Measurements from ENCODE around the gene DENND6B.

DNA sequence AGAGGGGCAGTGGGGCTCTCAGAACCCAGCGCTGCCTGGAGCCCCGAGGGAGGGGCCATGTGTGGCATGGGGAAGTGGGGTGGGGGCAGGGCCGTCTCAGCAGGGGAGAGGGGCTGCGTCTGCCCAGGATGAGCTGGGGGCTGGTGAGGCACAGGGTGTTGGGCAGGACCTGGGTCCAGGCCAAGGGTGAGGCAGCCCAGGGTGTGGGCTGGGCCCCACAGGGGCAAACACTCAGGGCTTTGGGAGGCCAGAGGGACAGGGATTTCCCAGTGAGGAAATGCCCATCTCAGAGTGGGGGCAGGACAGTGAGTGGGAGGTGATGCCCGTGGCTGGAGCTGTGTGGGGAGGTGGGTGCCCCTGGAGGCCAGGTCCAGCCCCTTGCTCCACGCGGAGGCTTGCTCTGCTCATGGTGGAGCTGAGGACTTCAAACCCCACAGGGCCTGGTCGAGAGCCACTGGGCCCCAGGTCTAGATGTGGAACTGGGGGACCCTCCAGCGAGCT lies 24.7 kb downstream of the DENND6B start:
- TF ChIP-seq, protein P1, sequence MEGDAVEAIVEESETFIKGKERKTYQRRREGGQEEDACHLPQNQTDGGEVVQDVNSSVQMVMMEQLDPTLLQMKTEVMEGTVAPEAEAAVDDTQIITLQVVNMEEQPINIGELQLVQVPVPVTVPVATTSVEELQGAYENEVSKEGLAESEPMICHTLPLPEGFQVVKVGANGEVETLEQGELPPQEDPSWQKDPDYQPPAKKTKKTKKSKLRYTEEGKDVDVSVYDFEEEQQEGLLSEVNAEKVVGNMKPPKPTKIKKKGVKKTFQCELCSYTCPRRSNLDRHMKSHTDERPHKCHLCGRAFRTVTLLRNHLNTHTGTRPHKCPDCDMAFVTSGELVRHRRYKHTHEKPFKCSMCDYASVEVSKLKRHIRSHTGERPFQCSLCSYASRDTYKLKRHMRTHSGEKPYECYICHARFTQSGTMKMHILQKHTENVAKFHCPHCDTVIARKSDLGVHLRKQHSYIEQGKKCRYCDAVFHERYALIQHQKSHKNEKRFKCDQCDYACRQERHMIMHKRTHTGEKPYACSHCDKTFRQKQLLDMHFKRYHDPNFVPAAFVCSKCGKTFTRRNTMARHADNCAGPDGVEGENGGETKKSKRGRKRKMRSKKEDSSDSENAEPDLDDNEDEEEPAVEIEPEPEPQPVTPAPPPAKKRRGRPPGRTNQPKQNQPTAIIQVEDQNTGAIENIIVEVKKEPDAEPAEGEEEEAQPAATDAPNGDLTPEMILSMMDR (IDR thresholded peaks at IDR 0.05; ENCODE audit: poor library complexity, severe bottlenecking) = no peak
- TF ChIP-seq, protein P2, sequence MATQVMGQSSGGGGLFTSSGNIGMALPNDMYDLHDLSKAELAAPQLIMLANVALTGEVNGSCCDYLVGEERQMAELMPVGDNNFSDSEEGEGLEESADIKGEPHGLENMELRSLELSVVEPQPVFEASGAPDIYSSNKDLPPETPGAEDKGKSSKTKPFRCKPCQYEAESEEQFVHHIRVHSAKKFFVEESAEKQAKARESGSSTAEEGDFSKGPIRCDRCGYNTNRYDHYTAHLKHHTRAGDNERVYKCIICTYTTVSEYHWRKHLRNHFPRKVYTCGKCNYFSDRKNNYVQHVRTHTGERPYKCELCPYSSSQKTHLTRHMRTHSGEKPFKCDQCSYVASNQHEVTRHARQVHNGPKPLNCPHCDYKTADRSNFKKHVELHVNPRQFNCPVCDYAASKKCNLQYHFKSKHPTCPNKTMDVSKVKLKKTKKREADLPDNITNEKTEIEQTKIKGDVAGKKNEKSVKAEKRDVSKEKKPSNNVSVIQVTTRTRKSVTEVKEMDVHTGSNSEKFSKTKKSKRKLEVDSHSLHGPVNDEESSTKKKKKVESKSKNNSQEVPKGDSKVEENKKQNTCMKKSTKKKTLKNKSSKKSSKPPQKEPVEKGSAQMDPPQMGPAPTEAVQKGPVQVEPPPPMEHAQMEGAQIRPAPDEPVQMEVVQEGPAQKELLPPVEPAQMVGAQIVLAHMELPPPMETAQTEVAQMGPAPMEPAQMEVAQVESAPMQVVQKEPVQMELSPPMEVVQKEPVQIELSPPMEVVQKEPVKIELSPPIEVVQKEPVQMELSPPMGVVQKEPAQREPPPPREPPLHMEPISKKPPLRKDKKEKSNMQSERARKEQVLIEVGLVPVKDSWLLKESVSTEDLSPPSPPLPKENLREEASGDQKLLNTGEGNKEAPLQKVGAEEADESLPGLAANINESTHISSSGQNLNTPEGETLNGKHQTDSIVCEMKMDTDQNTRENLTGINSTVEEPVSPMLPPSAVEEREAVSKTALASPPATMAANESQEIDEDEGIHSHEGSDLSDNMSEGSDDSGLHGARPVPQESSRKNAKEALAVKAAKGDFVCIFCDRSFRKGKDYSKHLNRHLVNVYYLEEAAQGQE (IDR thresholded peaks at IDR 0.05; ENCODE audit: borderline replicate concordance) = no peak
- TF ChIP-seq EP300 (conservative IDR thresholded peaks at IDR 0.05; ENCODE audit: poor library complexity, severe bottlenecking) (no peak), POLR2AphosphoS5 (IDR thresholded peaks at IDR 0.05) (no peak), RAD21 (conservative IDR thresholded peaks at IDR 0.05) (no peak)
